ENCODE measurements around the gene HSH2D. TPM values are rescaled to one million over a fixed set of nuclear protein-coding genes. Genes with fewer than 3 reads are reported as not detected.

HSH2D gene
- total and polyA plus RNA-seq, 10 of the 15 experiments (the other 5 are each of a cell fraction or from before 2014, with no cell fraction given): 22.0 to 145 (median 89.3) TPM

GRCh38 chr19:16125737-16126495 lies 17.6 kb upstream of the HSH2D start:
- SMC1A ChIA-PET (ENCODE audit: uncharacterized antibody, unreplicated experiment): no interaction called here
- CTCF ChIA-PET: no interaction called here
- H3K4me3 ChIP-seq: no peak overlapping the region
- 0 out of 2 replicates have a peak, but pooled peaks have one; percentile 9 for TF ChIP-seq POLR2A (IDR thresholded peaks at IDR 0.05; ENCODE audit: low read depth, low read length)
- TF ChIP-seq CBX5 (IDR thresholded peaks at IDR 0.05; ENCODE audit: low read depth): no peak
- H3K4me2 ChIP-seq (ENCODE audit: control insufficient read depth, insufficient read depth): no peak overlapping the region
- DNase-seq (ENCODE audit: low read depth, low spot score) (no peak), FAIRE-seq (no peak), ATAC-seq (no peak)
- H3K4me1 ChIP-seq (ENCODE audit: control insufficient read depth, insufficient read depth, low read length): peaks cover 5% of the 10 kb centered on the region
- no peaks in the 10 kb centered on the region for H4K20me1 ChIP-seq (ENCODE audit: control insufficient read depth, insufficient read depth)
- RAD21 ChIA-PET (ENCODE audit: unreplicated experiment): no interaction called here
- no peaks in the 10 kb centered on the region for H3K9me3 ChIP-seq (replicated peaks; ENCODE audit: control insufficient read depth, insufficient read depth, low read length)
- POLR2A ChIA-PET: interaction anchor here (0.6 to 1.8 kb wide), 2 partner anchors 18 to 33 kb away, joined by 3 to 5 read pairs; partner anchors contain the start of gene HSH2D
- H3K36me3 ChIP-seq (ENCODE audit: control insufficient read depth in 2 of 2, insufficient read depth in 2 of 2, low read length in 1 of 2): peaks cover 53 to 81% of the 10 kb centered on the region in 2 experiments
- H2AFZ ChIP-seq (ENCODE audit: control insufficient read depth, low read depth, low read length): no peak overlapping the region
- in situ Hi-C loops (cut with MboI): no loop called here
- no peaks in the 10 kb centered on the region for H3K27me3 ChIP-seq (replicated peaks in 1 of 2; ENCODE audit: control insufficient read depth in 2 of 2, insufficient read depth in 2 of 2, low read length in 1 of 2)
- WGBS (ENCODE audit: insufficient coverage, insufficient replicate concordance, low lambda C conversion rate, missing lambda C conversion rate): 67% methylated on average over 10 of the region's 10 CpGs
- no TSS peak for BruUV-seq (replicated peaks)
- no peak overlapping the region for H3K27ac ChIP-seq (ENCODE audit: control insufficient read depth, insufficient read depth)
- H3K9ac ChIP-seq (ENCODE audit: control insufficient read depth, insufficient read depth, low read length): no peak overlapping the region
- peaks cover 21% of the 10 kb centered on the region for H3K79me2 ChIP-seq (ENCODE audit: control insufficient read depth, insufficient read depth, low read length)
- intact Hi-C loops (cut with micrococcal nuclease; ENCODE audit: unreplicated experiment): no loop called here

- Histone ChIP-seq H3K27ac (ENCODE audit: control insufficient read depth, insufficient read depth) (no peak overlapping the region), H3K9ac (ENCODE audit: control insufficient read depth, insufficient read depth, low read length) (no peak overlapping the region), H2AFZ (ENCODE audit: control insufficient read depth, low read depth, low read length) (no peak overlapping the region), H3K4me3 (no peak overlapping the region), H3K36me3 (ENCODE audit: control insufficient read depth in 2 of 2, insufficient read depth in 2 of 2, low read length in 1 of 2) (peaks cover 46 to 78% of the 10 kb centered on the region in 2 experiments), H3K27me3 (replicated peaks in 1 of 2; ENCODE audit: control insufficient read depth in 2 of 2, insufficient read depth in 2 of 2, low read length in 1 of 2) (no peaks in the 10 kb centered on the region), H4K20me1 (ENCODE audit: control insufficient read depth, insufficient read depth) (no peaks in the 10 kb centered on the region), H3K79me2 (ENCODE audit: control insufficient read depth, insufficient read depth, low read length) (peaks cover 10% of the 10 kb centered on the region), H3K4me1 (ENCODE audit: control insufficient read depth, insufficient read depth, low read length) (no peaks in the 10 kb centered on the region), H3K9me3 (replicated peaks; ENCODE audit: control insufficient read depth, insufficient read depth, low read length) (no peaks in the 10 kb centered on the region; the same call in 2 of the 3 replicates), H3K4me2 (ENCODE audit: control insufficient read depth, insufficient read depth) (no peak overlapping the region)
- peak; percentile 15; the same call in 1 of the 2 replicates for TF ChIP-seq POLR2AphosphoS5 (IDR thresholded peaks at IDR 0.05; ENCODE audit: low read length)
- no peak for TF ChIP-seq ZBTB4 (CRISPR knock-in tag; IDR thresholded peaks at IDR 0.05)
- TF ChIP-seq MLLT1 (IDR thresholded peaks at IDR 0.05): no peak
- TF ChIP-seq SRF (IDR thresholded peaks at IDR 0.05; ENCODE audit: low read depth in 2 of 2, low read length in 2 of 2): no peak
- TF ChIP-seq MXI1 (IDR thresholded peaks at IDR 0.05; ENCODE audit: low read depth, low read length): no peak
- no peak for TF ChIP-seq KAT2A (conservative IDR thresholded peaks at IDR 0.05; ENCODE audit: control insufficient read depth, low read depth, low read length)
- ATAC-seq: no peak
- no peak for DNase-seq (ENCODE audit: low read depth, low spot score)
- no TSS peak for BruUV-seq (replicated peaks)
- intact Hi-C loops (cut with micrococcal nuclease; ENCODE audit: unreplicated experiment) (no loop called here), in situ Hi-C loops (cut with MboI) (no loop called here)
- ChIA-PET CTCF (no interaction called here), SMC1A (ENCODE audit: uncharacterized antibody, unreplicated experiment) (no interaction called here), POLR2A (interaction anchor here (1.8 kb wide), 1 partner anchor 17 kb away, joined by 5 read pairs; the partner anchor contains the start of gene HSH2D), RAD21 (ENCODE audit: unreplicated experiment) (no interaction called here)
- WGBS (ENCODE audit: insufficient coverage, insufficient replicate concordance, low lambda C conversion rate, missing lambda C conversion rate): 93% methylated on average over 11 of the region's 11 CpGs
- no peak for FAIRE-seq
Measured at GRCh38 chr19:16127080-16127479, 16.4 kb upstream of the HSH2D start.
